ENCODE data around the gene LETMD1.

GRCh38 chr12:51023625-51024382, 24.3 kb upstream of the LETMD1 start:
- TF ChIP-seq CTCF (IDR thresholded peaks at IDR 0.05), result no peak
- no peak for TF ChIP-seq POLR2A (IDR thresholded peaks at IDR 0.05)

All from thyroid gland (tissue), 4 donors.